ENCODE data around the gene HBA1.

HBA1 gene

DNA sequence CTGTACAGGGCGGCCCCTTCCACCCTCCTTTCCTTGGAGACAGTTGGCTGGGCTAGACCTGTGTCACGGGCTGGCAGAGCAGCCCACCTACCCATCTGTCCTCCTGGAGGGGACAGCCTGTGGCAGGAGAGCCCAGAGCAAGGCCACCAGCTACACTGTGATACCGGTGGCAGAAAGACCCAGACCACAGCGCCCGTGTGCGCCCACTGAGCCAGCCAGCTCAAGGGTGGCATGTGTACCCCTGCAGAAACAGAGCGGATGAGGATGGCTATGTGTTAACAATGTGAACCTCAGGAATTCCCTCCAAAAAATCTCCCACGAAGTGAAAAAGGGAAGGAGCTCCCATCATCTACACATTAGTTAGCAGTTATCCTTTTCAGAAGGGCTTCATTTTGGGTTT, 10.8 kb downstream of the HBA1 start:
- no peak for DNase-seq (ENCODE audit: low read depth)
- no peak for TF ChIP-seq CTCF (conservative IDR thresholded peaks at IDR 0.05; ENCODE audit: control insufficient read depth, insufficient read depth, low read depth, low read length)
- no peak overlapping the region for H3K4me3 ChIP-seq (ENCODE audit: control insufficient read depth, low read depth, low read length)

DNA sequence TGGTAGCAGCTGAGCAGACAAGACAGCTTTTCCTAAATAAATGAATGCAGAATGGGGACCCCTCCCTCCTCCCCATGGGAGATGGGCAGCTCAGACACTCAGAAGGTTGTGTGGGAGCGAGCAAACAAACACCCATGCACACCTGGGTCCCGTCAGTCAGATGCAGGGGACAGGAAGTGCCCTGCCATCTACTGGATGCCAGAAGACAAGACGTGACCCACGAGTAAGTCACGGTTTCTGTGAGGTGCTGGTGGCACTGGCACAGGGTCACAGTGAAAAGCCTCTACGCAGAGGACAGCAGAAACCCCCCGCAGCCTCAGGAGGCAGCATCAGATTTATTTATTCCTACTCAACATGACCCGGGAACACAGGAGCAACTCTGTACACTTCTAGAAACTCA, 12.2 kb downstream of the HBA1 start:
- no peak for TF ChIP-seq CTCF (conservative IDR thresholded peaks at IDR 0.05; ENCODE audit: control insufficient read depth, insufficient read depth, low read depth, low read length)
- no peak overlapping the region for H3K4me3 ChIP-seq (ENCODE audit: control insufficient read depth, low read depth, low read length)
- DNase-seq (ENCODE audit: low read depth): no peak

DNA sequence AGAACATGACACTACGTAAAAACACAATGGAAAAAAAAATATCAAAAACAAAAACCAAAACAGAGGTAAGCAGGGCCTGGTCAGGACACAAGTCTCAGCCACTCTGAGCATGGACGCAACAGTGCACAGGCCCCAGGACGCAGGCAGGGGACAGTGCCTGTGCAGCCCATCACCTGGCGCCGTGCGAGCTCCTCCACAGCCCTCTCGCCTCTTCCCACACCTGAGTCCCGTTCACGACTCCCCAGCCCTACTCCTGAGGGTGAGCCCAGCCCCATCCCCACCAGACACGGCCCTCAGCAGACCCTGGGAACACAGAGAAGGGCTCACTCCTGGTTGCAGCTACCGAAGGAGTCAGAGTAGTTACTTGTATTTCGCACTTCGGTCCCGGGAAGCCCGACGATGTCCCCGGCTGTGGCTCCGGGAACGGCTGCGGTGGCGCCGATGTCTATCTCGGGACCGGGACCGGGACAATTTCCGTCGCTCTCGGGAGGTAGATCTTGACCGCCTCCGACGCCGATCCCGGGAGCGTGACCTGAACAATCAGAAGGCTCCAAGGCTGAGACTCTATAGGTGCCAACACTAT, 13.2 kb downstream of the HBA1 start:
- no peak overlapping the region for H3K4me3 ChIP-seq (ENCODE audit: control insufficient read depth, low read depth, low read length)
- DNase-seq (ENCODE audit: low read depth): no peak

DNA sequence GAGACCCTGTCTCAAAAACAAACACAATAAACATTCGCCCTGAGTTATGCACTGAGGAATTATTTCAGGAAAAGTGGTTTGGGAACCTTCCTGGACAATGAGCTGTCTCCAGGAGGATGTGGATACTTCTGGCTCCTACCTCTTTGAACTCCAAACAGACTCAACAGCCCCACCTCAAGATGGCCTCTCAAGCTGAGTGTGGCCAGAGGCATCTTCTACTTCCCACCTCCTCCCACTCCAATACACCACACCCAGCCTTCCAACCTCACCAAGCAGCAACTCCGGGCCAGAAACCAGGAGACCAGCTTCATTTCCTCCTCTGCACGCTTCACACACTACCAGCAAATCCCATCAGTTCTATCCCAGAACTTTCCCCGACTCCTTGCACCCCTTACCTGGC, 15.4 kb downstream of the HBA1 start:
- no peak for TF ChIP-seq CTCF (conservative IDR thresholded peaks at IDR 0.05; ENCODE audit: control insufficient read depth, insufficient read depth, low read depth, low read length)
- H3K4me3 ChIP-seq (ENCODE audit: control insufficient read depth, low read depth, low read length): no peak overlapping the region
- peak; percentile 11 for DNase-seq (ENCODE audit: low read depth)

More for the DNA sequence above, 13.2 kb downstream of the HBA1 start:
- TF ChIP-seq CTCF (conservative IDR thresholded peaks at IDR 0.05; ENCODE audit: control insufficient read depth, insufficient read depth, low read depth, low read length): no peak

DNA sequence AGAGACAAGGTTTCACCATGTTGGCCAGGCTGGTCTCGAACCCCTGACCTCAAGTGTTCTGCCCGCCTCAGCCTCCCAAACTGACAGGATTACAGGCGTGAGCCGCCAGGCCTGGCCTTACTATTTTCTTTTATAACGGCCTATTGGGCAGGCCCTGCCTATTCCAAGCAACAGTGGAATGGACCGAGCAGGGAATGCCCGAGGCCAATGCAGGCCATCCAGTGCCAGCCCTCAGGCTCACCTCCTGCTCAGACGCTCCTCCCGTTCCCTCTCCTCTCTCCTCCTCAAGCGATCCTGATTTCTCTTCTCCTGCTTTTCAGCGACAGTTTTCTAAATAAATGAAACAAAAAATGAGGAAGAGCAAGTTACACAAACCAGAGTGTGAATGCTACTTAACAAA, 16.2 kb downstream of the HBA1 start:
- H3K4me3 ChIP-seq (ENCODE audit: control insufficient read depth, low read depth, low read length): no peak overlapping the region
- TF ChIP-seq CTCF (conservative IDR thresholded peaks at IDR 0.05; ENCODE audit: control insufficient read depth, insufficient read depth, low read depth, low read length): no peak
- no peak for DNase-seq (ENCODE audit: low read depth)

DNA sequence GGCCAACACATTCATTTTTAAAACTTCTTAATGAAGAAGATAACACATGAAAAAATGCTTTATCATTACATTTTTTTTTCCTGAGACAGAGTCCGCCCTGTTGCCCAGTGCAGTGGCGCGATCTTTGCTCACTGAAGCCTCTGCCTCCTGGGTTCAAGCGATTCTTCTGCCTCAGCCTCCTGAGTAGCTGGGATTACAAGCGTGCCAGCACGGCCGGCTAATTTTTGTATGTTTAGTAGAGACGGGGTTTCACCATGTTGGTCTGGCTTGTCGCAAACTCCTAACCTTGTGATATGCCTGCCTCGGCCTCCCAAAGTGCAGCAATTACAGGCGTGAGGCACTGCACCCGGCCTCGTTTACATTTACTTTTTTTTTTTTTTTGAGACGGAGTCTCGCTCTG, 17.0 kb downstream of the HBA1 start:
- no peak for TF ChIP-seq CTCF (conservative IDR thresholded peaks at IDR 0.05; ENCODE audit: control insufficient read depth, insufficient read depth, low read depth, low read length)
- no peak for DNase-seq (ENCODE audit: low read depth)
- H3K4me3 ChIP-seq (ENCODE audit: control insufficient read depth, low read depth, low read length): no peak overlapping the region

DNA sequence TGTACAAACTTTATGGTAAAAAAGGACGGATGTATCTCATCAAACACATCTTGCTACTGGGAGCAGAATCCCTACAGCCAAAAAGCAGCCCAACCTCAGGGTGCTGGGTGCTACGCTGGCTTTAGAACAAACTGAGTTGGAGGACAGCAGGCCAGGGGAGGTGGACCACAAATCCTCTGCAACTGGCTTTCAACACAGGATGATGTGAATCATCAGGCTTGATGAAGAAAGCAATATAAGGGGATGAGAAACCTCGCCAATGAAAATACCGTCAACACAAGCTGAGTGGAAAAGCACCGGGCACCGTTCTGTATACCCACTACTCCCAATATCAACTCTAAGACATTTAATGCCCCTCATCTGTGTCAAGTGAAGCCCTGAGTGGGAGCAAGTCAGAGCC, 18.0 kb downstream of the HBA1 start:
- H3K4me3 ChIP-seq (ENCODE audit: control insufficient read depth, low read depth, low read length): no peak overlapping the region
- TF ChIP-seq CTCF (conservative IDR thresholded peaks at IDR 0.05; ENCODE audit: control insufficient read depth, insufficient read depth, low read depth, low read length): no peak
- DNase-seq (ENCODE audit: low read depth): peak; percentile 65

Data from fibroblast of mammary gland (primary cell).